GM12878 (cell line): ENCODE results near the gene JADE3.

Experiments used
- BCL3 ChIP-seq: IDR thresholded peaks from 2 replicates; pipeline ENCODE4 v1.6.1; 2011; ENCODE audit warnings: borderline replicate concordance, low read depth, mild to moderate bottlenecking, moderate library complexity, low read length; ENCODE audit not compliant: insufficient read depth, poor library complexity, severe bottlenecking
- CTCF ChIP-seq, 3 experiments: IDR thresholded peaks in 2 of 3; conservative IDR thresholded peaks in 1 of 3; 2 replicates each; pipeline ENCODE4 v1.5.1; 2011; ENCODE audit warnings: low read depth in 3 of 3, low read length in 3 of 3, mild to moderate bottlenecking in 3 of 3, control low read depth in 2 of 3, moderate library complexity in 2 of 3, inconsistent platforms in 1 of 3, mixed read lengths in 1 of 3; ENCODE audit not compliant: control insufficient read depth in 2 of 3, insufficient read depth in 1 of 3; ENCODE audit errors: extremely low read depth in 1 of 3
- HCFC1 ChIP-seq: fragments of 150-350 bp; IDR thresholded peaks from 2 replicates; pipeline ENCODE4 v1.6.1; 2014; ENCODE audit warnings: low read length
- NBN ChIP-seq: fragments of 450-650 bp; IDR thresholded peaks from 2 replicates; pipeline ENCODE4 v1.6.1; 2016
- NFXL1 ChIP-seq: fragments of 450-650 bp; IDR thresholded peaks from 2 replicates; pipeline ENCODE4 v1.6.1; 2017; ENCODE audit warnings: antibody characterized with exemption, mild to moderate bottlenecking, borderline replicate concordance
- RFX5 ChIP-seq: IDR thresholded peaks from 2 replicates; pipeline ENCODE4 v1.6.1; 2011; ENCODE audit warnings: low read depth, low read length, improper control_type of control experiment
- SMC3 ChIP-seq: IDR thresholded peaks from 2 replicates; pipeline ENCODE4 v1.6.1; 2011; ENCODE audit warnings: low read length, improper control_type of control experiment, borderline replicate concordance
- TBL1XR1 ChIP-seq: IDR thresholded peaks from 2 replicates; pipeline ENCODE4 v1.6.1; 2012; ENCODE audit warnings: low read depth, low read length, improper control_type of control experiment

DNA sequence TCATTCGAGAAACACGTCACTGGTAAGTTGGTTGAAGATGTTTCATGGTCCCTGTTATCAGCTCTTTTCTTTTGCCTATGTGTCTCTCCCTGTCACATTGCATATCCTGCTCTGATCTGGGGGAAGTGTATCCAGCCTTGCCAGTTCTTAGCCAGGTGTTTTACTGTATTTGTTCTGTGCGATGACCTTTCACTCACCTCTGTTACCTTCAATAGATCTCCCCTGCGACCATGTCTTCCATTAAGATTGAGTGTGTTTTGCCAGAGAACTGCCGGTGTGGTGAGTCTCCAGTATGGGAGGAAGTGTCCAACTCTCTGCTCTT, 168.7 kb downstream of the JADE3 start:
- TF ChIP-seq NBN, result no peak
- TF ChIP-seq RFX5, result no peak
- TF ChIP-seq HCFC1, result no peak
- no peak for TF ChIP-seq NFXL1
- no peak for TF ChIP-seq TBL1XR1
- no peak for TF ChIP-seq BCL3
- no peak for TF ChIP-seq CTCF (IDR thresholded peaks at IDR 0.05 in 2 of 3, conservative IDR thresholded peaks at IDR 0.05 in 1 of 3; ENCODE audit: control insufficient read depth in 2 of 3, extremely low read depth in 1 of 3, insufficient read depth in 1 of 3, low read depth in 3 of 3, low read length in 3 of 3)
- no peak for TF ChIP-seq SMC3
